ENCODE data around the gene ACBD6.
A peak's percentile ranks its signal among the peaks of the same experiment; 100 is the strongest.

Gene ACBD6

DNA sequence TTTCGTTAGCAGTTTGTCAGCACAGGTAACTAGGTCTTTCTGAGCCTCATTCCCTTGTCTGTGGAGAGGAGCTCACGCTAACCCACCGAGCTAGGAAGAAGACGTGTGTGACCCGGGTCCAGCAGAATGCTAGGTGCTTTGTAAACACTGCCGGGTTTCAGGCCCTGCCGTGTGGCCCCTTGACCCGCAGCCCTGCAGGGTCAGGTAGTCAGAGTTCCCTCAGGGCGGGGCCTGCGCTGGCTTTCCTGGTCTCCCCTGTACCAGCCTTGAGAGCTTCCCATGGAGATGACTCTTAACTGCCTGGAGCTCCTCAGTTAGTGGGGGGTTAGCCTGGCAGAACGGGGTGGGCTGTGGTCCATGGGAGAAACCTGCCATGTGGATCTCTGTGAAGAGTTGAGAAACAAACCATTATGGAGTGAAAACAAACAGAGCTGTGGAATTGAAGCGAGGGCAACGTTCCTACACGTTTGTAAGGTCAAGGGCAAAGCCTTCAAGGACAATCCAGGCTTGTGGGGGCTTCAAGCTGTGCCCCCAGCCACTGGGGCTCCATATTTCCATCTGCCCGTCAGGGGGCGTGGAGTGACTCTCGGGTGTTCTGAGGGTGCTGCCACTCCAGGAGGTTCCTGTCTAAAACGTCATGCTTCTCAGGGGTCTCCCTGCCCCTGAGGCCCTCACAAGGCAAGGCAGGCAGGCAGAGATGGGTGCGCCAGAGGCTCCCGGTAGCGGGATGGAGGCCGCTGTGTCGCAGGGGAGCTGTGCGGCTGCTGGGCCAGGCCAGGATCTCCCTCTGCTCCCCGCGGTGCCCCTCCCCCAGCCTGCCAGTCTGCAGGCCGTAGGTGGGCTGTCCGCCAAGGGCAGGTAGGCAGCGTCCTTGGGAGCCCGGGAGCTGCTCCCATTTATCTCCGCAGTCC, 248.5 kb downstream of the ACBD6 start:
- DNase-seq, result no peak

GRCh38 chr1:180252638-180253536, 249.5 kb downstream of the ACBD6 start:
- DNase-seq, result peak in 4 of 5 experiments; percentile 33 to 59 (median 51)

DNA sequence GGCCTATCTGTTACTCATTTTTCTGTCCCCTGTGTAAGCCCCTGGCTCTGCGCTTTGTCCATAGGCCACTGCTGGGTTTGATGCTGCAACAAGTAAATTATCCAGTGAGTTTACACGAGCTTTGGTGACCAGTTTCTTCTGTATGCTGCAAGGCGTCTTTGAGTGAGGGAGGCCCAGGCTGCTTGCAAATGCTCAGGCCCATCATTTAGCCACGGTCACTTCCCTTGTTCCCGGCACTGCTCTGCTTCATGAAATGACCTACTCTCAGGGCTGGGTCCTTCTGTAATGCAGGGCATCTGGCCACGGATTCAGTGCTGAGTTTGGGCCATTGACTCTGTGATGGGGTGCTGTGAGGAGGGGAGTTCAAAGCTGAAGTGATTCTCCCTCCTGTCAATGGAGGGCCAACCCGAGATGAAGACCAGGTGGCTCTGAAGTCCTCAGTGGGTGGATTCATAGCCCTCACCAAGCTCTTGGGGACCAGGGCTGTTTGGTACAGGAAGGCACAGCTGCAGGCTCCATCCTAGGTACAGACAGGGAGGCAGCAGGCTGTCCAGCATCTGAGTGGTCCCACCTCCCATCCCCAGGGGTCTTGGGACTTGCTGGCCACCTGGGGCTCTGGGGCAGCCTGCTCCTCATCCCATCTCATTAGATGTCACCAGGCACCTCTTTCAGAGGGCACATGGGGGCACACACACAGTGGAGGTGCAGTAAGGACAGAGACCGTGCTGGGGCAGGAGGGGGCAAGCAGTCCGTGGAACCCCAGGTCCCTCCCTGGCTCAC, 250.7 kb downstream of the ACBD6 start:
- no peak for DNase-seq

DNA sequence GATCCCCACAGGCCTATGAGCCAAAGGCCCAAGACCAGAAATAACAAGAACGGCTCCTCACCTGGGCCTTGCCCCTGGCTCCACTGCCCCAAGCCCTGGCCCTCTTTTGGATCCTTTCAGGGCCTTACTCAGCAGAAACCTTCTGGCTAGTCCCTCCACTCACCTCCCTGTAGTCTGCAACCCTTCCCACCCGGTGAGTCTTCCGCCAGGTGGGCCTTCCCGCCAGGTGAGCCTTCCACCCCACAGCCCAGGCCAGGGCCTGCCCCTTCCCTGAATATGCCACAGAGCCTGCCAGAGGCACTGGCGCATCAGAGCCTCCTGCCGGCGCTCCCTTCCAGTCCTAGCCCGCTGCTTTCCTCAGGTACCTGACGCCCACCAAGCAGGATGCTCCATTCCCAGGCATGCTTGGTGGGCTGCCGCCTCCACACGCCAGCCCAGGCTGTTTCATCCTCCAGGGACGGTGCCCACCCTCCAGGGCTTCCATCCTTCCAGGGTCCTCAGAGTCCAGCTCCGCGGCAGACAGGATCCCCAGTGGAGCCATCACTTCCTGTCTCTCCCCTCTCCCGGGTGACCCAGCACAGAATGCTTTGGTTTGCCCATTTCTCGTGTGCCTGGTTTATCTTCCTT, 251.4 kb downstream of the ACBD6 start:
- DNase-seq, result no peak

DNA sequence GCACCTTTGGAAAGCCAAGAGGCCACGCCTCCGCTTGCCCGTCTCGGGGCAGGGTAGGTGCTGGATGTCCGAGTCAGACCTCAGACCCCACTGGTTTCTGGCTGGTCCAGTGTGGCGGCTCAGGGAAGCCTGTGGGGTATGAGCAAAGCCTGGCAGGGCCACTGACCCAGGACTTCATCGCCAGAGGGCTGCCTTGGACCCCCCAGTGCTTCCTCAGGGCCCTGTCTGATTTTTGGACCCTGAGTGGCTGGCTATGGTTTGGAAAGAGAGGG, 251.9 kb downstream of the ACBD6 start:
- no peak for DNase-seq

DNA sequence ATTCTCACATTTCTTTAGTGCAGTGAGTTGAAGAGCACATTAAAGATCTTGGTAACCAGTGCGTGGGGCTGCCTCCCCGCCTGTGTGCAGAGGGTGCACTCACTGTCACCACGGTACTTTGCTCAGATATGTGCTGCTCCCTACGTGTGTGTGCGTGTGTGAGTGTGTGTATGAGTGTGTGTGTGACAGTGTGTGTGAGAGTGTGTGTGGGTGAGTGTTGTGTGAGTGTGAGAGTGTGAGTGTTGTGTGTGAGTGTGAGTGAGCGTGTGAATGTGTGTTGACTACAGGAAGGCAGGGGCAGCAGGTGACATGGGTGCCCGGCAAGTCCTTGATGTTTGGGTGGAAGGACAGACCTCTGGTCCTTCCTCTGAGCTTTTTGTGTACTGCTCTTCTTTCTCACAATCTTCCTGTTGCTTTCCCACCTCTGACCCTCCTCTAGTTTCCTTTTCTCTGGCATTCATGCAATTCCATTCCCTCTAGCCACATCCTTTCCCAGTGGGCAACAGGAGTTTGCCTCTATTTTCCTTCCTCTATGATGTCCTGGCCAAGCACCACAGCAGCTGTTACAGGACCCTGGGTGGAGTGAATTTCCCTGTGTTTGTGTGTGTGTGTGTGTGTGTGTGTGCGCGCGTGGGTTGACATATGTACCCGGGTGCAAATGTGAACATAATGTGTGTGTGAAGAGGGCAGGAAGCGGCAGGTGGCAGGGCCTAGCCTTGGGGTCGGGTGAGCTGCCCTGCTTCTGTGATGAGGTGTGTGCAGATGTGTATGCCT, 252.5 kb downstream of the ACBD6 start:
- DNase-seq, result no peak

DNA sequence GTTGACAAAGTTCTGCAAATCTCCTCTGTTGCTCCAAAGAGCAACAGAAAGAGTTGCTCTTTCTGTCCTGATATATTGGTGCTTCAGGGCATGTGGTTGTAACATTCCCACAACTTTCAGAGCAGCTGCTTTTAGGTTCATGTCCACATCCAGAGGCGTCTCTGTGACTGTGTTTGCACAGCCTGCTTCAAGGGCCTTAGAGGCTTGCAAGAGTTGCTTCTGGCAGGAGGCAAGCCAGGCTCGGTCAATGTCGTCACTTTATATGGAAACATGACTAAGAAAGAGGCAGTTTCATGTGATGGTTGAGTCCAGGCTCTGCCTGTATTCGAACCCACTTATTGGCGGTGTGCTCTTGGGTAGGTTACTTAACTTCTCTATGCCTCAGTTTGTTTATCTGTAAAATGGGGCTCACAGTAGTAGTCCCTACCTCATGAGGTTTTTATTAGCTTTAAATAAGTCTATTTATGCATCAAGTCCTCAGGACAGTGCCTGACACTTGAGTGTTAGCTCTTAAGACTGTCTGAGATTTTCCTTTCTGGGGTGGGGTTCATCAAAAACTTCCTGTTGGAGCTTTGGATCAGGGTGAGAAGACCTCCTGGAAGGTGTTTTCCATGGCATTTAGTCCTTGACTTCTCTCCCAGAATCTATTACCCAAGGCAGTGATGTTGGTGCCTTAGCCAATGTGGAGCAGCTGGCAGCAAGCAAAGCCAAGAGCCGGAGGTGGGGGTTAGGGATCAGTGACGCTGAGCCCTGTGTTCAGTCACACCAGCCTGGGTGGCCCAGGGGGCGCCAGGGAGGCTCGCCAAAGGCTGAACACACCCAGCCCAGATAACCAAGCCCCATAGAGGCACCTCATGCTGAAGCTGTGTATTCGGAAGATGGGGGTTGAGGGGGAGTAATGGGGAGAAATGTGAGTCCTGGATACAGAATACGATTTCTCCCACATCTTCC, 253.4 kb downstream of the ACBD6 start:
- DNase-seq, result no peak

DNA sequence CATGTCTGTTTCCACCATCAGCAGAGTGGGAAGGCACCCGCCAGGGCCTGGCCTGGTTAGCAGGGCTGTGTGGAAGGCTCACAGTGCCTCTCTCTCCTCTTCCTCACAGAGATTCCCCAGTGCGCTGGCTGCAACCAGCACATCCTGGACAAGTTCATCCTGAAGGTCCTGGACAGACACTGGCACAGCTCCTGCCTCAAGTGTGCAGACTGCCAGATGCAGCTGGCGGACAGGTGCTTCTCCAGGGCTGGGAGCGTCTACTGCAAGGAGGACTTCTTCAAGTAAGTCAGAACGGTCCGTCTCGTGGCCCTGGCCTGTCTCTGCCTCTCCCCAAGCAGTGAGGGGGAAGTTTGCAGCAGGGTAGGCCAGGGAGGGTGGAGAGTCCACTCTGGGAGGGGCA, 254.2 kb downstream of the ACBD6 start:
- DNase-seq, result no peak

DNA sequence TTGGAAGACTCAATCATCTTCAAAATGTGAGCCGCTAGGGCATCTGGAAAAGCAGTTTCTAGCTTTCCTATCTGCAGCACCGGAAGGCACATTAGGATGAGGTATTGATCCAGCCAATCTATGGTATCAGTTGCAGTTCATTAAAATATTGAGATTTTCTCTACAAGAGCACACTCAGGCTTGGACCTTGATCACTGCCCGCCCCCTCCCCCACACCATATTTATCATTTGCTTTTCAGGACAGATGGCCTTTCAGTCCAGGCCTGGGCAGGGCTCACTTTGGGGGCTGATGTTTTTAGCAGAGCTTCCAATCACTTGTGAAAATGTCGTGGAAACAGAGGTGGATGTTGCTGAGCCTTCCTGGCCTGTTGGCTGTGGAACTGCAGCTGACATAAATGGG, 254.8 kb downstream of the ACBD6 start:
- no peak for DNase-seq

GRCh38 chr1:180247061-180247460, 255.3 kb downstream of the ACBD6 start:
- DNase-seq, result no peak

GRCh38 chr1:180246579-180246978, 255.8 kb downstream of the ACBD6 start:
- DNase-seq, result no peak

DNA sequence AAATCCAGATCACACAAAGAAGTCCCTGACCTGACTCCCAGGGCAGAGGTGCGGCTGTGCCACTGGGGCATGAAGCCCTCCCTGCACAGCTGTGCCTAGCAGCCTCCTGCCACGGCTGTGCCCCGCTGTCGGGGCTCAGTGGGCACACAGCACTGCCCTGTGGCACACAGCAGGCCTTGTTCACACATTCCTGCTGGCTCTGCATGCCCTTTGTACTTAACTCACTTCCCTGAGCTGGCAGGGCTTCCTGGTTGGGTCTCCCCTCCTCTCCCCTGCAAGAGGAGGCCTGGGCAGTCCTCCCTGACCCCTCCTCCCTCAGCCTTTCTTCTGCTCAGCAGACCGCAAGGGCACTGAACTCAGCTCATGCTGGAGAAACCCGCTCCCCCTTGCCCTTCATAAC, 257.5 kb downstream of the ACBD6 start:
- DNase-seq, result no peak

DNA sequence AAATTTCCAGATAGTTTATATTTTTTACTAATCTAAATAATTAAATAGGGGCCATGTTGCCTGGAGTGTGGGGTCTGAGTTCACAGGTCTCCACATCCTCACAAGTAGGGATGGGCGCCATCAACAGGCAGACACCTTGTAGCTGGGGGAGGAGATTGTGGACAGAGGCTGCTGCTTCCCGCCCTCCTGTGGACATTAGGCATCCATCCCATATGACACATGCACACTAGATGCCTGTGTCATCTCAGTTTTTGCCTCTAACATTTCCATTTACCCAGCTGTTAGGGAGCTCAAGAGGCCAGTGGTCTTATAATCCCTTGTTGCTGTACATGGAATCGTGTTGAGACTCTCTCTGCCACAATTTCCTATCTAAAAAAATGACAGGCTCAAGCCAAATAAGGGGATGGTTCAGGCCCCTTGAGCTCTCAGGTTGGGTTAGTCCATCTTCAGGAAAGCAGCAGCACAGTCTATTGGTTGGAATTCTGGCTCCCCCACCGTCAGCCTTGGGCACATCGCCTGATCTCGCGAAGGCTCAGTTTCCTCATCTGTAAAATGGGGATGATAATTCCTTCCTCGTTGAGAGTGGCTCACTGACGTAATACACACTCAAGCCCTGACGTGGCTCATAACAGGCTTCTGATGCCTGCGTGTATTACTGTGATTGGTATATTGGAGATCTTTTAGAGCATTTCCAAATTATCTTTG, 258.7 kb downstream of the ACBD6 start:
- no peak for DNase-seq

DNA sequence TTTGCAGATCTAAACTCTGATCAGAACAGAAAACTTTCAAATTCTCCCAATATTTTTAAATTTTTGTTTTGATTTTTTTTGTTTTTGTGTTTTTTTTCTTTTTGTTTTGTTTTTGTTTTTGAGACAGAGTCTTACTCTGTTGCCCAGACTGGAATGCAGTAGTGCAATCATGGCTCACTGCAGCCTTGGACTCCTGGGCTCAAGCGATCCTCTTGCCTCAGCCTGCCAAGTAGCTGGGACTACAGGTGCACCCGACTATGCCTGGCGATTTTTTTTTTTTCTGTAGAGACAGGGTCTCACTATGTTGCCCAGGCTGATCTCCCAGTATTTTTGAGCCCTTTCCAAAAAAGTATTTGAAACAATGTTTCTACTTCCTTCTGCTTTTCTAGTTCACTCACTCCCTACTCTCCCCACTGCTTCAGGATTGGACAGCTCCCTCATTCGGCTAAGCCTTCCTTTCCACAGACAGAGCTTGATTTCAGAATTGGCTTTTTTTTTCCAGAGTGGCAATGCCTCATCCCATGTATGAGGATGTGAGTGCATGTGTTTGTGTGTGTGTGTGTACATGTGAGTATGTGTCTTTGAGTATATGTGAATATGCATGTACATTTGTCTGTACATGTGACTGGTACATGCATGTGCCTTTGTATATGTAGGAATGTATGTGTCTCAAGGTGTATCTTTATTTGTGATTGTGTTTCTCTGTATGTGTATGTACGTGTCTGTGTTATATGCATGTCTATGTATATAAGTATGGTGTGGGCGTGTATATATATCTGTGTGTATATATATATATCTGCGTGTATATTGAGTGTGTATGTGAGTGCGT, 260.4 kb downstream of the ACBD6 start:
- DNase-seq, result no peak

GRCh38 chr1:180239145-180240096, 263.0 kb downstream of the ACBD6 start:
- no peak for DNase-seq

DNA sequence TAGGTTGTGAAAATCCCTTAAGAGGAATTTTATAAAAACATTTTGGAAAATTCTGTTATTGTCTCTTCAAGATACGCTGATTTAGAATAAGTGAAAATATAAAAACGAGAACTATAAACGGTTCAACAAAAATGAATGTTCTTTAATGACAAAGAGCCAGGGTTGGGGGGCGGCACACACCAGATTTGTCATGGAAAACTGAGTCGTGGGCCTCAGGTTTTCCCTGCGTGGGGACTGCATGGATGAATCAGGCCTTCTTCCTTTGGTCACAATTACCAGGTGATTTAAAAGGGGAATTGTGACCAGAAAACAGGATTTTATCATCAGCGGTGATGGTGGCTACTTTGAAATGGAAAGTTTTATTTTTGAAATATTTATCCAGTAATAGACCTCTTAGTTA, 263.7 kb downstream of the ACBD6 start:
- DNase-seq, result no peak

Measured in T-helper 2 cell (primary cell).